Measurements from ENCODE around the gene RNFT2.

RNFT2 gene, protein sequence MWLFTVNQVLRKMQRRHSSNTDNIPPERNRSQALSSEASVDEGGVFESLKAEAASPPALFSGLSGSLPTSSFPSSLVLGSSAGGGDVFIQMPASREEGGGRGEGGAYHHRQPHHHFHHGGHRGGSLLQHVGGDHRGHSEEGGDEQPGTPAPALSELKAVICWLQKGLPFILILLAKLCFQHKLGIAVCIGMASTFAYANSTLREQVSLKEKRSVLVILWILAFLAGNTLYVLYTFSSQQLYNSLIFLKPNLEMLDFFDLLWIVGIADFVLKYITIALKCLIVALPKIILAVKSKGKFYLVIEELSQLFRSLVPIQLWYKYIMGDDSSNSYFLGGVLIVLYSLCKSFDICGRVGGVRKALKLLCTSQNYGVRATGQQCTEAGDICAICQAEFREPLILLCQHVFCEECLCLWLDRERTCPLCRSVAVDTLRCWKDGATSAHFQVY

DNA sequence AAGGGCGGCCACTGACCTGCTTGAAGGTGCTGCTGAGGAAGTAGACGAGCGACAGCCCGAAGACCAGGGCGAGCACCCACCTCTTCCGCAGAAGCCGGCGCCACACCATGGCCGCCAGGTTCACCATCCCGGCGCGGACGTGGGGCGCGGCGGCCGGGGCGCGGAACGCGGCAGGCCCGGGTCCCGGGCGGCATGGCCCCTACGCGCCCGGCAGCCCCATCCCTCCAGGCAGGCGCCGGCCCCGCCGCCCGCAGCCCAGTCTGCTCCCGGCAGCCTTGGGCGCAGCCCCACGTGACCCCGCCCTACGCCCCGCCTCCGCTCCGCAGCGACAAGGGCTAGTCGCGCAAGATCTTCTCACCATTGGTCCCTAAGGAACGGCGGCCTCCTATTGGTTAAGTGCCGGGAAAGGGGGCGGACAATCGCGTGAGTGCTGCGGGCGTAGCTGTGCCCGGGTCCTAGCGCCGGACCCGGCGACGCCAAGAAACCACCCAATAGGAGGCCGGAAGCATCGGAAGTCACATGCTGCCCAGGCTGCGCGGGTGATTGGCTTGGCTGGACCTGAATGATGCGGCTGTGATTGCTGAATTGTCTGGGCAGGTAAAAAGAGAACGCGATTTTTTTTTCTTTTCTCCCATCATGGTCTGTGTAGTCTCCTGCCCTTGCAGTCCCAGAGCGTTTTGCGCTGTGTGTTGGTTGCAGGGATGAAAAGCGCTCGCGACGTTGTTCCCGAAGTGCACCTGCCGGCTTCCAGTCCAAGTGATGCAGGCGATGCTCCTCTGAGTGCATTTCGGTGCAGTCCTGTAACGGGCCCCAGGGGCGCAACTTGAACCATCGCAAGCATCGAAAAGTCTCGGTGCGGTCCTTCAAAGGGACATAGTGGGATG lies at the start of gene RNFT2, which contains the start of gene SPRING1:
Gene RNFT2 (plus strand): TSS at position 542 of the 884 bp plus-strand sequence. CDS start 2,183 bp downstream, outside the sequence.
Gene SPRING1 (minus strand): TSS at position 296 of the 884 bp plus-strand sequence. CDS start 169 bp downstream, at position 127.
- peak within 1 kb of the TSS; percentile 97 for H3K4me3 ChIP-seq (ENCODE audit: low read length)
- H3K4me1 ChIP-seq (ENCODE audit: control insufficient read depth, insufficient read depth, low read length), result peaks cover 9% of the 10 kb centered on the region
- H3K9ac ChIP-seq (ENCODE audit: low read length), result peak within 1 kb of the TSS; percentile 70
- no peak within 1 kb of the TSS for H3K27ac ChIP-seq (ENCODE audit: low read depth, low read length)
- H3K27me3 ChIP-seq (ENCODE audit: control insufficient read depth, insufficient read depth, low read length), result no peaks in the 10 kb centered on the region
- peaks cover 4% of the 10 kb centered on the region for H3K36me3 ChIP-seq (ENCODE audit: control insufficient read depth, insufficient read depth, low read length)

DNA sequence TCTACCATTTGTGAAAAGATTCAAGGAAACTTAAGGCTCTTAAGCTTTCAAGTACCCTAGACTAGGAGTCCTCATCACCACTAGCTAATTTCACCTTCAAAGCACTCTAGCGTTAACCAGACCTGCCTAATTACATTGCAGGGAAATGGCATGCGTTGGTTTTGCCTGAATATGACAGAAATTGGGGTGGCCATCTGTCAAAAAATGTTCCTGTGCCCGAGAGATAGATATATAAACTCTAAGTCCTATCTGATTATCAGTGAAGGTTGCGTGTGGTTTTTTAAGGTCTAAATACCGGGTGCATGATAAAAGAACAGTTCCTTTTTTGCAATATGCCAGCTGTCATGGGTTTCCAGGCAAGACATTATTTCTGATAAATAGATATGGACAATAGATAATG lies 48.6 kb upstream of the RNFT2 start:
- no peaks in the 10 kb centered on the region for H3K36me3 ChIP-seq (ENCODE audit: control insufficient read depth, insufficient read depth, low read length)

DNA sequence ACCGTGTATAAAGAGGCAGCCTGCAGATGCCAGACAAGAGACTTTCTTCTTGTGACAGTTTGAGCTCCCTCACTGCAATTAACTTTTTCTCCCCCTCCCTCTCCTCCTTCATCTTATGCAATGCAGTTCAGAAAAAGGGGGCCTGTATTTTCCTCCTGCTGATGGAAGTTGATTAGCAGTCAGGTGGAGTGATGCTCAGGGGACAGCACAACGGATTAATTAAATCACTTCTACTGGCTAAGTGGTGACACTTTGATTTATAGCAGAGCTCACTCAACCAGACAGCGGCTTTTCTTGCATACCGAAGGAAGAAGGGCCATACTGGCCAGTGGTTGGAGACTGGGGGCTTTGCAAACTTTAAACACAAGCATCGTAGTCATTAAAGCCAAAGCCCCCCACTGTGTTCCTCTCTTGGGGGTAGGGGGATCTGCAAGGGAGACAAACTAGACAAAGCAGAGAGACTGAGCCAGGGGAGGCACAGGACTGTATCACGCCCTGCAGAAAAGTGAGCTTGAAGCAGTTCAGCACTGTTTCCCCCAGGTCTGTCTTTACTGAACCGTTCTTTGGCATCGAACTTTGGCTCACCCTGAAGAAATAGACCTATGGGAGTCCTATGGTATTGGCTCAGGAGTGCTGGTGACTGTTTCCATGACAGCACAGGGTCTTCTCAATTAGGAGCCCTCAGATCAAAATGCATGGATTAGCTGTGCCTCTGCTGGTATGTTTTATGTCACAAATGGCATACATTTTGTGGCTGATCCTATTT lies 48.0 kb upstream of the RNFT2 start:
- no peaks in the 10 kb centered on the region for H3K27me3 ChIP-seq (ENCODE audit: control insufficient read depth, insufficient read depth, low read length)
- H3K9ac ChIP-seq (ENCODE audit: low read length), result no peak overlapping the region
- H3K27ac ChIP-seq (ENCODE audit: low read depth, low read length), result no peak overlapping the region
- H3K4me1 ChIP-seq (ENCODE audit: control insufficient read depth, insufficient read depth, low read length), result no peaks in the 10 kb centered on the region
- H3K4me3 ChIP-seq (ENCODE audit: low read length), result no peak overlapping the region
- H3K36me3 ChIP-seq (ENCODE audit: control insufficient read depth, insufficient read depth, low read length), result no peaks in the 10 kb centered on the region

More for the DNA sequence above, 48.6 kb upstream of the RNFT2 start:
- no peak overlapping the region for H3K9ac ChIP-seq (ENCODE audit: low read length)
- H3K4me1 ChIP-seq (ENCODE audit: control insufficient read depth, insufficient read depth, low read length), result no peaks in the 10 kb centered on the region
- H3K27ac ChIP-seq (ENCODE audit: low read depth, low read length), result no peak overlapping the region
- H3K4me3 ChIP-seq (ENCODE audit: low read length), result no peak overlapping the region
- no peaks in the 10 kb centered on the region for H3K27me3 ChIP-seq (ENCODE audit: control insufficient read depth, insufficient read depth, low read length)

DNA sequence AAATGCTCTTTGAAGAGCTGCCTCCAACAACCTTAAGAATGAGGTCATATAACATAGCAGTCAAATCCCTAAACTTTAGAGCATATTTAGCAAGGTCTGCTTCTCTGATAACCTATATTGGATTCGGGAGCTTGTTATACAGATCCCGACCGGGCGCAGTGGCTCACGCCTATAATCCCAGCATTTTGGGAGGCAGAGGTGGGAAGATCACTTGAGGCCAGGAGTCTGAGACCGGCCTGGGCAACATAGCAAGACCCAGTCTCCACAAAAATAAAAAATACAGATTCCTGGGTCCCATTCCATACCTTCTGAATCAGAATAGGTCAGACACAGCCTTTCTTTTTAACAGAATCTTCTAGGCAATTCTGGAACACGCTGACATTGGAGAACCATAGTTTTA lies 46.9 kb upstream of the RNFT2 start:
- H3K27me3 ChIP-seq (ENCODE audit: control insufficient read depth, insufficient read depth, low read length), result no peaks in the 10 kb centered on the region
- no peak overlapping the region for H3K9ac ChIP-seq (ENCODE audit: low read length)
- H3K4me3 ChIP-seq (ENCODE audit: low read length), result no peak overlapping the region
- no peak overlapping the region for H3K27ac ChIP-seq (ENCODE audit: low read depth, low read length)
- H3K4me1 ChIP-seq (ENCODE audit: control insufficient read depth, insufficient read depth, low read length), result no peaks in the 10 kb centered on the region
- no peaks in the 10 kb centered on the region for H3K36me3 ChIP-seq (ENCODE audit: control insufficient read depth, insufficient read depth, low read length)

DNA sequence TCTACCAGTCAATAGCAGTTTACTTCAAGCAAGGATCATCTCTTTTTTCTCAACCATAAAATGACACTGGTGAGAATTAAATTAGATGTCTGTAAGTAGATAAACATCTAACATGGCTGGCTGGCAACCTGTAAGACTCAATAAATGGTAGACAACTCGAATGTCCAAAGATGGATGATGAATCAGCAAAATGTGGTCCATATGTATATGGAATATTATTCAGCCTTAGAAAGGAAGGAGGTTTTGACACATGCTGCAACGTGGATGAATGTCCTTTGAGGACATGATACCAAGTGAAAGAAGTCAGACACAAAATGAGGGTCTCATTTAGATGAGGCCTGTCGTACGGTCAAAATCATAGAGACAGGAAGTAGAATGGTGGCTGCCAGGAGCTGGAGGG lies 46.5 kb upstream of the RNFT2 start:
- H3K9ac ChIP-seq (ENCODE audit: low read length), result no peak overlapping the region
- no peaks in the 10 kb centered on the region for H3K27me3 ChIP-seq (ENCODE audit: control insufficient read depth, insufficient read depth, low read length)
- no peak overlapping the region for H3K27ac ChIP-seq (ENCODE audit: low read depth, low read length)
- no peaks in the 10 kb centered on the region for H3K36me3 ChIP-seq (ENCODE audit: control insufficient read depth, insufficient read depth, low read length)
- H3K4me1 ChIP-seq (ENCODE audit: control insufficient read depth, insufficient read depth, low read length), result no peaks in the 10 kb centered on the region
- H3K4me3 ChIP-seq (ENCODE audit: low read length), result no peak overlapping the region

DNA sequence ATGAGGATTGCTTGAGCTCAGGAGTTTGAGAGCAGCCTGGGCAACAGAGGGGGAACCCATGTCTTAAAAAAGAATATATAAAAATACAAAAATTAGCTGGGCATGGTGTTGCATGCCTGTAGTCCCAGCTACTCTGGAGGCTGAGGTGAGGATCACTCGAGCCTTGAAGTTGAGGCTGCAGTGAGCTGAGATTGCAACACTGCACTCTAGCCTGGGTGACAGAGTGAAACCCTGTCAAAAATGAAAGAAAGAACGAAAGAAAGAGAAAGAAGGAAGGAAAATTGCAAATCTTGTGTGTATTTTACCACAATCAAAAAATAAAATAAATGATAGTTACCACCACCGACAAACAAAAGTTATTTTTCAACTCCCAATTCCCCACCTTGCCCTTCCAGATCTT lies 45.5 kb upstream of the RNFT2 start:
- Histone ChIP-seq H3K27ac (ENCODE audit: low read depth, low read length) (no peak overlapping the region), H3K36me3 (ENCODE audit: control insufficient read depth, insufficient read depth, low read length) (no peaks in the 10 kb centered on the region), H3K27me3 (ENCODE audit: control insufficient read depth, insufficient read depth, low read length) (no peaks in the 10 kb centered on the region), H3K4me1 (ENCODE audit: control insufficient read depth, insufficient read depth, low read length) (no peaks in the 10 kb centered on the region), H3K9ac (ENCODE audit: low read length) (no peak overlapping the region), H3K4me3 (ENCODE audit: low read length) (no peak overlapping the region)

DNA sequence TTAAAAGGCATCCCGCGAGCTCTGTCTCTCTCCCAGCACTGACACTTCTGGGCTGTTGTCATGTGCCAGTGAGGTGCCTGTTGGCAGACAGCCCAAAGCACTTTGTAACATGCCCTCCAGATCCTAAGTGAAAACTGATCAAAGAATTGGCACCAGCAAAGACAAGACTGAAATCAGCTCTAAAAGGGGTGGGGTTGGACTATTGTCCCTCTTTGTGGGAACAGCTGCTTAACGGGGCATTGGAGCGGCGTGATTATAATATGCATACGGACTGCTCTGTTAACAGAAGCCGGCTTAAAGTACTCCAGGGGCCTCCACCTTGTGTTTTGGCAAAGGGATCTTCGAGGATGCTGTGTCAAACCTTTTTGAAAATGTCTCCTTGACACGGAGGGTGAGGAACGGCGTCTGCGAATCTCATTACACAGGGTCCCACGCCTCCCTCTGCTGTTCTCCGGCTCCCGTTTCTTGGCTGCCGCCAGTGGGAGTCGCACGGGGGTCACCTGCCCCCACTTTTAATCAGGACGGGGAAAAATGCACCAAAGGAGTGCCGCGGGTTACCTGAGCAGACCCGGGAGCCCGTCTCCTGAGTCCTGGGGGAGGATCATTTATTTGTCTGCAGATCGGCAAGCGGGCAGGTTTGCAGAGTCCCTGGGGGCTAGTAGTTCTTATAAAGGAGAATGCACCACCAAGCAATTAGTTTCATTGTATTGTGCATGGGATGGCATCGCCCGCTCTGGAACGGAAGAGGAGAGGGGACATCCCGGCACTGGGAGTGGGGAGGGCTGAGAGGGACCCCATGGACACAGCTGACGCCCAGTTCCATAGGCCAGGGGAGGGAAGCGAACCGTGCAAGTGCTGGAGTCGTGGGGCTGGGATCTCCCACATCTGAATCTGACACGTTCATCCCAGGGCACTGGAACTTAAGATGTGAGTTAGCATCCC lies 44.6 kb upstream of the RNFT2 start:
- Histone ChIP-seq H3K4me3 (ENCODE audit: low read length) (peak overlapping the region; percentile 6), H3K27me3 (ENCODE audit: control insufficient read depth, insufficient read depth, low read length) (no peaks in the 10 kb centered on the region), H3K36me3 (ENCODE audit: control insufficient read depth, insufficient read depth, low read length) (no peaks in the 10 kb centered on the region), H3K4me1 (ENCODE audit: control insufficient read depth, insufficient read depth, low read length) (no peaks in the 10 kb centered on the region), H3K9ac (ENCODE audit: low read length) (no peak overlapping the region), H3K27ac (ENCODE audit: low read depth, low read length) (no peak overlapping the region)

DNA sequence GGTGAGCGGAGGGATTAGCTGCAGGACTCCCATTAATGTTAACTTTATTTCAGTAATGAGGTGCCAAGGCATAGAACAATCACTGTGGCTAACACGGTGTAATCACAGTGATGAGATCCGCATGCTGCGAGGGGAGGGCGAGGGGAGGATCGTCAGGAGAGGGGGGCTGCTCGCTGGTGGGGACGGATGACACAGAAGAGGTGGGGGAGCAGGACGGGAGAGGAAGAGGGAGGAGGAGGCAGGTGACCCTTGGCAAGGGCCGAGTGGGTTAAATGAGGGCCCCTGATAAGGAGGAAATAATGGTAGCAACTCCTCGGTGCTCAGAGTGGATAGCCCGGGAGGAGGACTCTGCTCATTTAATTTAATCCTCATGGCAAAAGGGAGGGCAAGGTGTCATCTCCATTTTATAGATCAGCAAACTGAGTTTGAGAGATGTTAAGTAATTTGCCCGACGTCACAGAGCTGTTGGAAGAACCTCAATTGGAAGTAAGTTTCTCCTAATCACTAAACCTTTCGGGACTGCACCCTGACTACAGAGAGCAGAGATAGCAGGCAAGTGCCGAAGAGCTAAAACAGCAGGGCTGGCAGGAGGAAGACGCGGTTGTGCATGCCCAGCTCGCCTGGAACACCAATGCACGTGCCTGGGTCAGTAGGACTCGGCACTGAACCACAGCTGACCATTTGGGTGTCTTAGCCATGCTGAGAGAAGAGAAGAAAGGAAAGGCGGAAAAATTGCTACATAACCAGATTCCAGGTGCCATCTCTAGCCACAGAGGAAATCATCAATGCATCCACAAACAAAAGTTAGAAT lies 43.3 kb upstream of the RNFT2 start:
- Histone ChIP-seq H3K36me3 (ENCODE audit: control insufficient read depth, insufficient read depth, low read length) (no peaks in the 10 kb centered on the region), H3K4me1 (ENCODE audit: control insufficient read depth, insufficient read depth, low read length) (no peaks in the 10 kb centered on the region), H3K27me3 (ENCODE audit: control insufficient read depth, insufficient read depth, low read length) (no peaks in the 10 kb centered on the region), H3K27ac (ENCODE audit: low read depth, low read length) (no peak overlapping the region), H3K9ac (ENCODE audit: low read length) (no peak overlapping the region), H3K4me3 (ENCODE audit: low read length) (no peak overlapping the region)

DNA sequence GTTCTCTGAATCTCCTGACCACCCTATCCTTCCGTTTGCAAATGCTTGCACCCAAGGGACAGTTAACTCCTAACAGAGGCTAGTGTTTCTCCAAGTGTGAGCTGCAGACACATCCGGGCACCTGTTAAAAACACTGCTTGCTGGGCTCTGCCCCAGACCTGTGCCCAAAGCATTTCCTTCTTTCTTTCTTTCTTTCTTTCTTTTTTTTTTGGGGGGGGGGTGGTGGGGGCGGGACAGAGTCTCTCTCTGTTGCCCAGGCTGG lies 42.7 kb upstream of the RNFT2 start:
- no peaks in the 10 kb centered on the region for H3K27me3 ChIP-seq (ENCODE audit: control insufficient read depth, insufficient read depth, low read length)

DNA sequence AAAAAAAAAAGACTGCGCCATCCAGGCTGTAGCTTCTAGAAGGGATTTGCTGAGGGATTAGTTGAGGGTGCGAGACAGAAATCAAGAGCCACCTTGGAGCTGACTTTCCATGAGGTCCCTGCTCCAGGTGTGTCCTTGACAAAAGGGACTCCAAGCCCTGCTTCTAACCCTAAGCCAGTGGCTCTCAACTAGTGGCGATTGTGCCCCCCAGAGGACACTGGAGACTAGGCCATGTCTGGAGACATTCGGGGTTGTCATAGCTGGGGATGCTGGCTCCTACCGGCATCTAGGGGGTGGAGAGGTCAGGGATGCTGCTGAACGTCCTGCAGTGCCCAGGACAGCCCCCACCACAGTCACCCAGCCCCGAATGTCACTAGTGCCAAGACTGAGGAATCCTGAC lies 40.8 kb upstream of the RNFT2 start:
- no peaks in the 10 kb centered on the region for H3K36me3 ChIP-seq (ENCODE audit: control insufficient read depth, insufficient read depth, low read length)

More for the DNA sequence above, 42.7 kb upstream of the RNFT2 start:
- H3K27ac ChIP-seq (ENCODE audit: low read depth, low read length), result no peak overlapping the region
- no peaks in the 10 kb centered on the region for H3K36me3 ChIP-seq (ENCODE audit: control insufficient read depth, insufficient read depth, low read length)
- H3K4me1 ChIP-seq (ENCODE audit: control insufficient read depth, insufficient read depth, low read length), result no peaks in the 10 kb centered on the region
- no peak overlapping the region for H3K4me3 ChIP-seq (ENCODE audit: low read length)
- H3K9ac ChIP-seq (ENCODE audit: low read length), result no peak overlapping the region

DNA sequence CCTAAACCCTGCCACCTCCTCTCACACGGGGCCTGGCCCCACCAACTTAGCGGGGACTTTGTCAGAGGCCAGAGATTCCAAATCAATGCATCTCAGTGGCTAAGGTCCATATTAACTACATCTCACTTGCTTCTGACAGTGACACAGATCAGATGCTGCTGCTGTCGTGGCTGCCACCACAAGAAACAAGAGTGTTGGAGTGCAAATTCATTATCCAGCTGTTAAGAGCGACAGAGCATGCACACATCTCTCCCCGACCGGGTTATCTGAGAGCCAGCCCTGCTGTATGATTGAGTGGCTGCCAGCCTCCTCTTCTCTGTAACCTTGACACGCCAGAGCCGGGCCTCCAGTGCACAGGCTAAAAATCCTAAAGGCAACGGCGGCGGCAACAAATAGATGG lies 40.4 kb upstream of the RNFT2 start:
- Histone ChIP-seq H3K27me3 (ENCODE audit: control insufficient read depth, insufficient read depth, low read length) (no peaks in the 10 kb centered on the region), H3K36me3 (ENCODE audit: control insufficient read depth, insufficient read depth, low read length) (no peaks in the 10 kb centered on the region), H3K4me1 (ENCODE audit: control insufficient read depth, insufficient read depth, low read length) (no peaks in the 10 kb centered on the region), H3K27ac (ENCODE audit: low read depth, low read length) (no peak overlapping the region), H3K4me3 (ENCODE audit: low read length) (no peak overlapping the region), H3K9ac (ENCODE audit: low read length) (no peak overlapping the region)

More for the DNA sequence above, 40.8 kb upstream of the RNFT2 start:
- Histone ChIP-seq H3K9ac (ENCODE audit: low read length) (no peak overlapping the region), H3K27me3 (ENCODE audit: control insufficient read depth, insufficient read depth, low read length) (no peaks in the 10 kb centered on the region), H3K27ac (ENCODE audit: low read depth, low read length) (no peak overlapping the region), H3K4me1 (ENCODE audit: control insufficient read depth, insufficient read depth, low read length) (no peaks in the 10 kb centered on the region), H3K4me3 (ENCODE audit: low read length) (no peak overlapping the region)
